Smooth muscle cell (in vitro differentiated cells): ENCODE measurements around the gene ZNF700. TPM values are rescaled to one million over a fixed set of nuclear protein-coding genes. Genes with fewer than 3 reads are reported as not detected.
A peak's percentile ranks its signal among the peaks of the same experiment; 100 is the strongest.

Source experiments
- DNase-seq: peaks from one replicate; lab custom pipeline; 2025; ENCODE audit not compliant: unreplicated experiment; lab: John Stamatoyannopoulos, UW
- H2AFZ ChIP-seq: fragments of 200-600 bp; sonication (generic); 2 replicates; pipeline ENCODE4 v1.6.0; 2016; ENCODE audit warnings: antibody characterized with exemption, low read depth, mild to moderate bottlenecking
- H3F3A ChIP-seq: fragments of 200-600 bp; sonication (generic); 2 replicates; pipeline ENCODE4 v1.6.0; 2017; ENCODE audit warnings: antibody characterized with exemption, low read depth
- H3K27ac ChIP-seq: fragments of 200-600 bp; sonication (generic); 2 replicates; pipeline ENCODE4 v1.5.1; 2016; ENCODE audit warnings: low read depth, mild to moderate bottlenecking
- H3K27me3 ChIP-seq: fragments of 200-600 bp; sonication (generic); 2 replicates; pipeline ENCODE4 v1.6.1; 2016; ENCODE audit warnings: low read depth, mild to moderate bottlenecking
- H3K36me3 ChIP-seq: fragments of 200-600 bp; sonication (generic); 2 replicates; pipeline ENCODE4 v1.5.1; 2016; ENCODE audit warnings: low read depth
- H3K4me1 ChIP-seq: fragments of 200-600 bp; sonication (generic); 2 replicates; pipeline ENCODE4 v1.5.1; 2016; ENCODE audit warnings: low read depth
- H3K4me2 ChIP-seq: fragments of 200-600 bp; sonication (generic); 2 replicates; pipeline ENCODE4 v1.6.0; 2016; ENCODE audit warnings: mild to moderate bottlenecking
- H3K4me3 ChIP-seq: fragments of 200-600 bp; sonication (generic); 2 replicates; pipeline ENCODE4 v1.5.1; 2016; ENCODE audit warnings: mild to moderate bottlenecking
- H3K79me2 ChIP-seq: fragments of 200-600 bp; sonication (generic); 2 replicates; pipeline ENCODE4 v1.6.0; 2016; ENCODE audit warnings: low read depth, mild to moderate bottlenecking
- H3K9ac ChIP-seq: fragments of 200-600 bp; sonication (generic); 2 replicates; pipeline ENCODE4 v1.6.0; 2016; ENCODE audit warnings: low read depth
- H3K9me3 ChIP-seq: fragments of 200-600 bp; sonication (generic); replicated peaks from 2 replicates; pipeline ENCODE4 v1.5.1; 2016; ENCODE audit warnings: low read depth
- H4K20me1 ChIP-seq: fragments of 200-600 bp; sonication (generic); 2 replicates; pipeline ENCODE4 v1.6.0; 2016; ENCODE audit warnings: low read depth
- CTCF ChIP-seq: fragments of 200-600 bp; sonication (generic); IDR thresholded peaks from 2 replicates; pipeline ENCODE4 v1.5.1; 2017; ENCODE audit warnings: borderline replicate concordance, mild to moderate bottlenecking, antibody characterized with exemption; ENCODE audit not compliant: insufficient read depth, poor library complexity, severe bottlenecking
- WGBS: methylation state at CpG from one replicate; pipeline ENCODE4 v1.1.7; 2016; ENCODE audit warnings: low lambda C conversion rate; 5-methylcytosine and 5-hydroxymethylcytosine counted together
- polyA plus RNA-seq: library from polyadenylated mRNA; unstranded; fragments of >200 nt; fragmentation: Nextera tagmentation; extraction: Ambion mirVana; gene quantifications from 2 replicates; pipeline ENCODE4 v1.2.1, GENCODE V29; 2016
- total RNA-seq: library from RNA; depleted of rRNA; stranded (reverse); fragments of >200 nt; gene quantifications from 2 replicates; pipeline ENCODE4 v1.2.3, GENCODE V29; 2014

The ZNF700 gene
- total and polyA plus RNA-seq, 2 experiments from 2014 or later, result 1.2 to 8.3 TPM

GRCh38 chr19:11881151-11881800 lies 43.6 kb upstream of the ZNF700 start:
- Histone ChIP-seq H3K79me2 (no peaks in the 10 kb centered on the region), H3K36me3 (no peaks in the 10 kb centered on the region), H3K4me2 (peak overlapping the region; percentile 60), H2AFZ (no peak overlapping the region), H3K9me3 (no peaks in the 10 kb centered on the region), H3K4me1 (no peaks in the 10 kb centered on the region), H3K4me3 (no peak overlapping the region), H3K27ac (no peak overlapping the region), H3K9ac (no peak overlapping the region), H3K27me3 (no peaks in the 10 kb centered on the region), H4K20me1 (no peaks in the 10 kb centered on the region), H3F3A (no peaks in the 10 kb centered on the region)
- TF ChIP-seq CTCF, result peak; percentile 72
- DNase-seq, result peak; percentile 8
- 12% methylated on average over 10 of the region's 10 CpGs for whole genome bisulfite sequencing

- WGBS, result 96% methylated on average over 2 of the region's 2 CpGs
- no peak for TF ChIP-seq CTCF
- DNase-seq, result no peak
Observed at GRCh38 chr19:11882606-11883005, 42.3 kb upstream of the ZNF700 start.

GRCh38 chr19:11887234-11887610 lies 37.7 kb upstream of the ZNF700 start:
- no peaks in the 10 kb centered on the region for H4K20me1 ChIP-seq
- DNase-seq, result no peak
- no peaks in the 10 kb centered on the region for H3K9me3 ChIP-seq
- no peaks in the 10 kb centered on the region for H3K27me3 ChIP-seq
- peak overlapping the region; percentile 87 for H3K4me2 ChIP-seq
- H3K79me2 ChIP-seq, result peaks cover 21% of the 10 kb centered on the region
- H3K4me1 ChIP-seq, result peaks cover 17% of the 10 kb centered on the region
- no peak overlapping the region for H3K9ac ChIP-seq
- H3K27ac ChIP-seq, result peak overlapping the region; percentile 79
- no peak for TF ChIP-seq CTCF
- H3K36me3 ChIP-seq, result no peaks in the 10 kb centered on the region
- H3K4me3 ChIP-seq, result peak overlapping the region; percentile 80
- no peaks in the 10 kb centered on the region for H3F3A ChIP-seq
- 11% methylated on average over 7 of the region's 7 CpGs for WGBS
- H2AFZ ChIP-seq, result peak overlapping the region; percentile 92

More at GRCh38 chr19:11882606-11883005, 42.3 kb upstream of the ZNF700 start:
- Histone ChIP-seq H3F3A (no peaks in the 10 kb centered on the region), H2AFZ (no peak overlapping the region), H3K4me3 (no peak overlapping the region), H3K9ac (no peak overlapping the region), H3K4me2 (no peak overlapping the region), H4K20me1 (no peaks in the 10 kb centered on the region), H3K4me1 (peaks cover 3% of the 10 kb centered on the region), H3K27ac (no peak overlapping the region), H3K36me3 (no peaks in the 10 kb centered on the region), H3K79me2 (no peaks in the 10 kb centered on the region), H3K27me3 (no peaks in the 10 kb centered on the region), H3K9me3 (no peaks in the 10 kb centered on the region)
